ENCODE measurements around the gene ETDB.

- no peak for TF ChIP-seq RARB (CRISPR knock-in tag; IDR thresholded peaks at IDR 0.05)
- no peak for TF ChIP-seq ARNTL (CRISPR knock-in tag; IDR thresholded peaks at IDR 0.05; ENCODE audit: borderline replicate concordance, low read depth)
- no peak for TF ChIP-seq PATZ1 (CRISPR knock-in tag; IDR thresholded peaks at IDR 0.05; ENCODE audit: borderline replicate concordance)
- TF ChIP-seq BACH2 (CRISPR knock-in tag; IDR thresholded peaks at IDR 0.05; ENCODE audit: borderline replicate concordance), result no peak
- no peak for TF ChIP-seq CSRNP3 (CRISPR knock-in tag; IDR thresholded peaks at IDR 0.05)
- no peak for TF ChIP-seq ESRRG (CRISPR knock-in tag; IDR thresholded peaks at IDR 0.05)
- TF ChIP-seq ZC3H10 (CRISPR knock-in tag; IDR thresholded peaks at IDR 0.05), result no peak
- TF ChIP-seq CSDC2 (CRISPR knock-in tag; IDR thresholded peaks at IDR 0.05), result no peak
Observed at GRCh38 chrX:135114392-135114791, 5.9 kb downstream of the ETDB start.

All from SK-N-SH treated with all-trans-retinoic acid at 6 μM for 48 hours (cell line).